HG02870 (cell line): ENCODE results near the gene THOC6.
A peak's percentile ranks its signal among the peaks of the same experiment; 100 is the strongest.
"Not testable (repeated sequence)": the region's sequence is repeated elsewhere in the genome, so short reads cannot be mapped to it uniquely, and the experiment has no call there.

ENCODE experiments used
- ATAC-seq: cut with Tn5 transposase; IDR thresholded peaks from one replicate; pipeline ENCODE4 v1.9.1; 2021; ENCODE audit warnings: mild to moderate bottlenecking, moderate library complexity; ENCODE audit not compliant: unreplicated experiment

The THOC6 gene

GRCh38 chr16:3069146-3069545 is 45.3 kb downstream of the THOC6 start:
- not testable (repeated sequence) for ATAC-seq

GRCh38 chr16:3070608-3071111 is 46.8 kb downstream of the THOC6 start:
- no peak for ATAC-seq

- ATAC-seq = no peak
Observed at GRCh38 chr16:3071655-3072054, 47.8 kb downstream of the THOC6 start.

GRCh38 chr16:3072148-3072547 is 48.3 kb downstream of the THOC6 start:
- not testable (repeated sequence) for ATAC-seq

- ATAC-seq = not testable (repeated sequence)
Observed at GRCh38 chr16:3072576-3073263, 48.9 kb downstream of the THOC6 start.

- ATAC-seq = no peak
Observed at GRCh38 chr16:3073448-3073847, 49.6 kb downstream of the THOC6 start.

- ATAC-seq = peak; percentile 59
Observed at GRCh38 chr16:3074860-3075522, 51.2 kb downstream of the THOC6 start.

- ATAC-seq = no peak
Observed at GRCh38 chr16:3075523-3075915, 51.7 kb downstream of the THOC6 start.

GRCh38 chr16:3075946-3076345 is 52.1 kb downstream of the THOC6 start:
- ATAC-seq = not testable (repeated sequence)

- ATAC-seq = no peak
Observed at GRCh38 chr16:3076577-3076976, 52.7 kb downstream of the THOC6 start.
